Measurements from ENCODE around the gene IL17RB. TPM values are rescaled to one million over a fixed set of nuclear protein-coding genes. Genes with fewer than 3 reads are reported as not detected.

IL17RB gene
- total RNA-seq, 1 donor = 0.81 TPM

- no peak for TF ChIP-seq CTCF (IDR thresholded peaks at IDR 0.05; ENCODE audit: insufficient read depth, low read length)
- no peak for DNase-seq (ENCODE audit: low read depth)
- H3K4me3 ChIP-seq (ENCODE audit: low read depth, low read length) = no peak overlapping the region
These were observed 43.1 kb upstream of the IL17RB start for GRCh38 chr3:53803124-53803815.

GRCh38 chr3:53803816-53804695 is 42.3 kb upstream of the IL17RB start:
- TF ChIP-seq CTCF (IDR thresholded peaks at IDR 0.05; ENCODE audit: insufficient read depth, low read length) = no peak
- no peak for DNase-seq (ENCODE audit: low read depth)
- H3K4me3 ChIP-seq (ENCODE audit: low read depth, low read length) = no peak overlapping the region

GRCh38 chr3:53804697-53805462 is 41.5 kb upstream of the IL17RB start:
- no peak for TF ChIP-seq CTCF (IDR thresholded peaks at IDR 0.05; ENCODE audit: insufficient read depth, low read length)
- DNase-seq (ENCODE audit: low read depth) = peak; percentile 79
- H3K4me3 ChIP-seq (ENCODE audit: low read depth, low read length) = no peak overlapping the region

- no peak for TF ChIP-seq CTCF (IDR thresholded peaks at IDR 0.05; ENCODE audit: insufficient read depth, low read length)
- H3K4me3 ChIP-seq (ENCODE audit: low read depth, low read length) = no peak overlapping the region
- no peak for DNase-seq (ENCODE audit: low read depth)
These were observed 40.8 kb upstream of the IL17RB start for GRCh38 chr3:53805463-53806159.

- peak; percentile 21 for TF ChIP-seq CTCF (IDR thresholded peaks at IDR 0.05; ENCODE audit: insufficient read depth, low read length)
- DNase-seq (ENCODE audit: low read depth) = peak; percentile 90
- no peak overlapping the region for H3K4me3 ChIP-seq (ENCODE audit: low read depth, low read length)
These were observed 39.9 kb upstream of the IL17RB start for GRCh38 chr3:53806182-53807116.
